Mesendoderm (in vitro differentiated cells): ENCODE results near the gene ARVCF.

ENCODE experiments used
- DNase-seq: peaks from one replicate; pipeline ENCODE4 v3.0.0; 2013
- H2AK5ac ChIP-seq: 2 replicates; pipeline ENCODE4 v1.6.1; 2013; ENCODE audit warnings: low read length, inconsistent platforms
- H2BK120ac ChIP-seq: 2 replicates; pipeline ENCODE4 v1.6.1; 2013; ENCODE audit warnings: low read depth, mild to moderate bottlenecking, low read length, moderate library complexity, mixed read lengths
- H2BK15ac ChIP-seq: replicated peaks from 2 replicates; pipeline ENCODE4 v1.6.1; 2013; ENCODE audit warnings: low read depth, mild to moderate bottlenecking, moderate library complexity
- H2BK5ac ChIP-seq: 2 replicates; pipeline ENCODE4 v1.6.1; 2013; ENCODE audit warnings: low read length, inconsistent platforms
- H3K18ac ChIP-seq: 2 replicates; pipeline ENCODE4 v1.6.1; 2013; ENCODE audit warnings: mild to moderate bottlenecking, low read length, mixed read lengths
- H3K23ac ChIP-seq: one replicate; pipeline ENCODE4 v1.6.1; 2013; ENCODE audit warnings: low read length
- H3K27ac ChIP-seq: 2 replicates; pipeline ENCODE4 v1.5.1; 2013; ENCODE audit warnings: low read depth, mild to moderate bottlenecking, inconsistent platforms, low read length, moderate library complexity
- H3K27me3 ChIP-seq: 2 replicates; pipeline ENCODE4 v1.6.1; 2013; ENCODE audit warnings: low read length, control low read depth, mild to moderate bottlenecking, inconsistent platforms; ENCODE audit not compliant: insufficient read depth, poor library complexity
- H3K36me3 ChIP-seq: 2 replicates; pipeline ENCODE4 v1.6.1; 2013; ENCODE audit warnings: low read length, inconsistent platforms; ENCODE audit not compliant: control insufficient read depth, insufficient read depth
- H3K4ac ChIP-seq: one replicate; pipeline ENCODE4 v1.6.1; 2013; ENCODE audit warnings: low read depth, mild to moderate bottlenecking, low read length, moderate library complexity
- H3K4me1 ChIP-seq: 2 replicates; pipeline ENCODE4 v1.6.1; 2013; ENCODE audit warnings: low read depth, low read length, inconsistent platforms; ENCODE audit not compliant: control insufficient read depth
- H3K4me2 ChIP-seq: 2 replicates; pipeline ENCODE4 v1.6.1; 2013; ENCODE audit warnings: low read length
- H3K4me3 ChIP-seq: 2 replicates; pipeline ENCODE4 v1.5.1; 2013; ENCODE audit warnings: mild to moderate bottlenecking, low read length
- H3K56ac ChIP-seq: one replicate; pipeline ENCODE4 v1.6.1; 2013; ENCODE audit warnings: low read length
- H3K79me1 ChIP-seq: 2 replicates; pipeline ENCODE4 v1.6.1; 2013; ENCODE audit warnings: low read length, inconsistent platforms
- H3K79me2 ChIP-seq: 2 replicates; pipeline ENCODE4 v1.6.1; 2013; ENCODE audit warnings: mild to moderate bottlenecking, low read length; ENCODE audit not compliant: control insufficient read depth, insufficient read depth
- H3K9ac ChIP-seq: 2 replicates; pipeline ENCODE4 v1.6.1; 2013; ENCODE audit warnings: low read length, inconsistent platforms
- H4K5ac ChIP-seq: one replicate; pipeline ENCODE4 v1.6.1; 2013; ENCODE audit warnings: low read length
- H4K8ac ChIP-seq: one replicate; pipeline ENCODE4 v1.6.1; 2013; ENCODE audit warnings: low read depth, mild to moderate bottlenecking, control low read depth, low read length, moderate library complexity
- WGBS: extraction: QIAGEN DNeasy Blood & Tissue Kit; methylation state at CpG from one replicate; pipeline ENCODE4 v1.1.7; 2013; ENCODE audit warnings: low lambda C conversion rate, missing lambda C conversion rate; ENCODE audit not compliant: insufficient coverage; ENCODE audit errors: extremely low coverage; 5-methylcytosine and 5-hydroxymethylcytosine counted together

Gene ARVCF

GRCh38 chr22:20031732-20032406 is 15.2 kb upstream of the ARVCF start:
- Histone ChIP-seq H3K27ac (no peak overlapping the region), H3K4me1 (no peaks in the 10 kb centered on the region), H3K27me3 (no peaks in the 10 kb centered on the region), H3K4me3 (no peak overlapping the region), H3K79me1 (no peaks in the 10 kb centered on the region), H2AK5ac (no peak overlapping the region), H3K18ac (no peak overlapping the region), H2BK15ac (no peak overlapping the region), H3K36me3 (no peaks in the 10 kb centered on the region), H3K56ac (no peak overlapping the region), H3K9ac (no peak overlapping the region), H4K8ac (no peak overlapping the region), H4K5ac (no peak overlapping the region), H2BK5ac (no peak overlapping the region), H3K23ac (no peak overlapping the region), H3K4me2 (no peak overlapping the region), H3K79me2 (no peaks in the 10 kb centered on the region), H2BK120ac (no peak overlapping the region), H3K4ac (no peak overlapping the region)
- no CpG with 5 or more reads among the region's 16 CpGs for WGBS
- DNase-seq, result no peak

GRCh38 chr22:20029550-20030225 is 13.1 kb upstream of the ARVCF start:
- H3K79me1 ChIP-seq, result peaks cover 2% of the 10 kb centered on the region
- H3K36me3 ChIP-seq, result no peaks in the 10 kb centered on the region
- no peak overlapping the region for H4K5ac ChIP-seq
- H3K4ac ChIP-seq, result no peak overlapping the region
- H2BK120ac ChIP-seq, result no peak overlapping the region
- H3K9ac ChIP-seq, result no peak overlapping the region
- H3K4me1 ChIP-seq, result no peaks in the 10 kb centered on the region
- H3K23ac ChIP-seq, result no peak overlapping the region
- H3K4me3 ChIP-seq, result no peak overlapping the region
- no peaks in the 10 kb centered on the region for H3K27me3 ChIP-seq
- H2BK5ac ChIP-seq, result no peak overlapping the region
- DNase-seq, result no peak
- H3K4me2 ChIP-seq, result no peak overlapping the region
- no peak overlapping the region for H3K56ac ChIP-seq
- WGBS, result no CpG with 5 or more reads among the region's 9 CpGs
- H2AK5ac ChIP-seq, result no peak overlapping the region
- H3K79me2 ChIP-seq, result no peaks in the 10 kb centered on the region
- no peak overlapping the region for H4K8ac ChIP-seq
- no peak overlapping the region for H3K27ac ChIP-seq
- no peak overlapping the region for H3K18ac ChIP-seq
- H2BK15ac ChIP-seq, result no peak overlapping the region

GRCh38 chr22:20028855-20029549 is 12.4 kb upstream of the ARVCF start:
- Histone ChIP-seq H2AK5ac (no peak overlapping the region), H3K27ac (no peak overlapping the region), H3K4me2 (no peak overlapping the region), H3K56ac (no peak overlapping the region), H3K18ac (no peak overlapping the region), H3K23ac (no peak overlapping the region), H3K4me3 (no peak overlapping the region), H4K8ac (no peak overlapping the region), H2BK5ac (no peak overlapping the region), H4K5ac (no peak overlapping the region), H3K36me3 (no peaks in the 10 kb centered on the region), H2BK120ac (no peak overlapping the region), H3K79me2 (no peaks in the 10 kb centered on the region), H3K27me3 (no peaks in the 10 kb centered on the region), H2BK15ac (no peak overlapping the region), H3K9ac (no peak overlapping the region), H3K4ac (no peak overlapping the region), H3K4me1 (no peaks in the 10 kb centered on the region), H3K79me1 (peaks cover 2% of the 10 kb centered on the region)
- DNase-seq, result no peak
- WGBS, result no CpG with 5 or more reads among the region's 16 CpGs

- no peak overlapping the region for H4K8ac ChIP-seq
- no peak overlapping the region for H2BK120ac ChIP-seq
- WGBS, result no CpG with 5 or more reads among the region's 12 CpGs
- peaks cover 2% of the 10 kb centered on the region for H3K79me1 ChIP-seq
- H3K9ac ChIP-seq, result no peak overlapping the region
- H2BK5ac ChIP-seq, result no peak overlapping the region
- no peaks in the 10 kb centered on the region for H3K79me2 ChIP-seq
- no peak overlapping the region for H4K5ac ChIP-seq
- H3K18ac ChIP-seq, result no peak overlapping the region
- no peaks in the 10 kb centered on the region for H3K4me1 ChIP-seq
- H2BK15ac ChIP-seq, result no peak overlapping the region
- H3K27ac ChIP-seq, result no peak overlapping the region
- no peak overlapping the region for H3K4ac ChIP-seq
- no peaks in the 10 kb centered on the region for H3K36me3 ChIP-seq
- DNase-seq, result no peak
- no peak overlapping the region for H3K23ac ChIP-seq
- H3K4me3 ChIP-seq, result no peak overlapping the region
- H3K27me3 ChIP-seq, result no peaks in the 10 kb centered on the region
- H2AK5ac ChIP-seq, result no peak overlapping the region
- no peak overlapping the region for H3K4me2 ChIP-seq
- H3K56ac ChIP-seq, result no peak overlapping the region
These were observed 11.6 kb upstream of the ARVCF start for GRCh38 chr22:20027966-20028854.

- Histone ChIP-seq H3K23ac (no peak overlapping the region), H3K9ac (no peak overlapping the region), H3K27me3 (no peaks in the 10 kb centered on the region), H3K36me3 (no peaks in the 10 kb centered on the region), H2BK15ac (no peak overlapping the region), H2AK5ac (no peak overlapping the region), H3K4ac (no peak overlapping the region), H3K4me2 (no peak overlapping the region), H3K4me1 (no peaks in the 10 kb centered on the region), H3K18ac (no peak overlapping the region), H2BK5ac (no peak overlapping the region), H3K27ac (no peak overlapping the region), H4K8ac (no peak overlapping the region), H4K5ac (no peak overlapping the region), H3K56ac (no peak overlapping the region), H3K79me2 (no peaks in the 10 kb centered on the region), H2BK120ac (no peak overlapping the region), H3K79me1 (peaks cover 2% of the 10 kb centered on the region), H3K4me3 (no peak overlapping the region)
- DNase-seq, result no peak
- no CpG with 5 or more reads among the region's 12 CpGs for WGBS
These were observed 10.5 kb upstream of the ARVCF start for GRCh38 chr22:20026996-20027601.
